ENCODE measurements around the gene TMED10. TPM values are rescaled to one million over a fixed set of nuclear protein-coding genes. Genes with fewer than 3 reads are reported as not detected.

Gene TMED10
- total RNA-seq, 1 donor = 306 TPM

DNA sequence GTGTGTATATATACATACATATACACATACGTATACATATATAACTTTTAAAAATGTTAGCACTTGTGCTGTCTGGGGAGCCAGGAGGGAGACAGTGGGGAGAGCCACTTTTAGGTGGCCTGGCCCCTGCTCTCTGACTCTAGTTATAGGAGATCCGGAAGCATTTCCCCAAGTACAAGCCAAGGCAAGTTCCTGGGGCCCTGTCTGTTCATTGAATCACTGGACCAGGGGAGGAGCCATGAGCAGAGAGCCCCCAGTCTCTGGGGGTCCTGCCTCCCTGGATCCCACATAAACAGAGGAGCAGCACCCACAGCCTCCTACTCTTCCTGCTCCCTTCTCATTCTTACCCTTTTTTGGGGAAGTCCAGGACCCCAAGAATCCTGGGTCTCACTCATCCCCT, 45.4 kb upstream of the TMED10 start:
- Histone ChIP-seq H3K27ac (ENCODE audit: low read depth, low read length) (peak overlapping the region; percentile 70), H3K4me3 (ENCODE audit: insufficient read depth, low read length) (peak overlapping the region; percentile 18), H3K9me3 (ENCODE audit: low read depth, low read length) (no peaks in the 10 kb centered on the region), H3K79me2 (ENCODE audit: insufficient read depth, low read length) (no peaks in the 10 kb centered on the region), H3K4me2 (ENCODE audit: insufficient read depth, low read length) (peak overlapping the region; percentile 64), H3K4me1 (ENCODE audit: insufficient read depth, low read length) (peaks cover 18% of the 10 kb centered on the region), H3K27me3 (ENCODE audit: insufficient read depth, low read length) (no peaks in the 10 kb centered on the region), H2AFZ (ENCODE audit: low read length) (peak overlapping the region; percentile 58), H4K20me1 (ENCODE audit: insufficient read depth, low read length) (no peaks in the 10 kb centered on the region), H3K36me3 (ENCODE audit: insufficient read depth, low read length) (no peaks in the 10 kb centered on the region)
- no peak for DNase-seq (ENCODE audit: insufficient read length, low spot score, missing footprints)
- TF ChIP-seq CTCF (IDR thresholded peaks at IDR 0.05; ENCODE audit: extremely low read depth, low read depth, low read length) = no peak

GRCh38 chr14:75220156-75220555, 43.7 kb upstream of the TMED10 start:
- H3K36me3 ChIP-seq (ENCODE audit: insufficient read depth, low read length) = no peaks in the 10 kb centered on the region
- TF ChIP-seq CTCF (IDR thresholded peaks at IDR 0.05; ENCODE audit: extremely low read depth, low read depth, low read length) = no peak
- no peaks in the 10 kb centered on the region for H3K27me3 ChIP-seq (ENCODE audit: insufficient read depth, low read length)
- no peak overlapping the region for H3K27ac ChIP-seq (ENCODE audit: low read depth, low read length)
- H2AFZ ChIP-seq (ENCODE audit: low read length) = no peak overlapping the region
- no peak for DNase-seq (ENCODE audit: insufficient read length, low spot score, missing footprints)
- no peaks in the 10 kb centered on the region for H3K9me3 ChIP-seq (ENCODE audit: low read depth, low read length)
- H3K4me2 ChIP-seq (ENCODE audit: insufficient read depth, low read length) = no peak overlapping the region
- H4K20me1 ChIP-seq (ENCODE audit: insufficient read depth, low read length) = no peaks in the 10 kb centered on the region
- peaks cover 18% of the 10 kb centered on the region for H3K4me1 ChIP-seq (ENCODE audit: insufficient read depth, low read length)
- no peak overlapping the region for H3K4me3 ChIP-seq (ENCODE audit: insufficient read depth, low read length)
- no peaks in the 10 kb centered on the region for H3K79me2 ChIP-seq (ENCODE audit: insufficient read depth, low read length)

- Histone ChIP-seq H3K4me3 (ENCODE audit: insufficient read depth, low read length) (no peak overlapping the region), H4K20me1 (ENCODE audit: insufficient read depth, low read length) (no peaks in the 10 kb centered on the region), H3K9me3 (ENCODE audit: low read depth, low read length) (no peaks in the 10 kb centered on the region), H3K27ac (ENCODE audit: low read depth, low read length) (no peak overlapping the region), H3K36me3 (ENCODE audit: insufficient read depth, low read length) (no peaks in the 10 kb centered on the region), H2AFZ (ENCODE audit: low read length) (no peak overlapping the region), H3K79me2 (ENCODE audit: insufficient read depth, low read length) (no peaks in the 10 kb centered on the region), H3K4me1 (ENCODE audit: insufficient read depth, low read length) (peaks cover 18% of the 10 kb centered on the region), H3K4me2 (ENCODE audit: insufficient read depth, low read length) (no peak overlapping the region), H3K27me3 (ENCODE audit: insufficient read depth, low read length) (no peaks in the 10 kb centered on the region)
- TF ChIP-seq CTCF (IDR thresholded peaks at IDR 0.05; ENCODE audit: extremely low read depth, low read depth, low read length) = no peak
- DNase-seq (ENCODE audit: insufficient read length, low spot score, missing footprints) = peak; percentile 81
Measured at GRCh38 chr14:75217508-75218206, 41.2 kb upstream of the TMED10 start.

- Histone ChIP-seq H3K36me3 (ENCODE audit: insufficient read depth, low read length) (no peaks in the 10 kb centered on the region), H3K4me1 (ENCODE audit: insufficient read depth, low read length) (peaks cover 7% of the 10 kb centered on the region), H3K27ac (ENCODE audit: low read depth, low read length) (no peak overlapping the region), H3K79me2 (ENCODE audit: insufficient read depth, low read length) (no peaks in the 10 kb centered on the region), H3K4me2 (ENCODE audit: insufficient read depth, low read length) (no peak overlapping the region), H2AFZ (ENCODE audit: low read length) (peak overlapping the region; percentile 64), H3K4me3 (ENCODE audit: insufficient read depth, low read length) (no peak overlapping the region), H3K27me3 (ENCODE audit: insufficient read depth, low read length) (no peaks in the 10 kb centered on the region), H4K20me1 (ENCODE audit: insufficient read depth, low read length) (no peaks in the 10 kb centered on the region), H3K9me3 (ENCODE audit: low read depth, low read length) (no peaks in the 10 kb centered on the region)
- DNase-seq (ENCODE audit: insufficient read length, low spot score, missing footprints) = peak; percentile 79
- TF ChIP-seq CTCF (IDR thresholded peaks at IDR 0.05; ENCODE audit: extremely low read depth, low read depth, low read length) = no peak
Measured at GRCh38 chr14:75216427-75217006, 40.1 kb upstream of the TMED10 start.

All from osteoblast (primary cell).